GM21619 (cell line): ENCODE measurements around the gene OR6B3.

ENCODE experiments used
- ATAC-seq: cut with Tn5 transposase; IDR thresholded peaks from one replicate; pipeline ENCODE4 v1.9.1; 2021; ENCODE audit not compliant: unreplicated experiment

Gene OR6B3

GRCh38 chr2:240053173-240054155 lies at the start of gene OR6B3:
Gene OR6B3, minus strand, starts transcription at chr2:240053521.
- ATAC-seq: no peak

GRCh38 chr2:240098349-240098748 lies 45.0 kb upstream of the OR6B3 start:
- no peak for ATAC-seq

- no peak for ATAC-seq
Measured at GRCh38 chr2:240095556-240096523, 42.5 kb upstream of the OR6B3 start.

- ATAC-seq: no peak
Measured at GRCh38 chr2:240089306-240089705, 36.0 kb upstream of the OR6B3 start.

GRCh38 chr2:240086563-240086962 lies 33.2 kb upstream of the OR6B3 start:
- no peak for ATAC-seq

GRCh38 chr2:240078631-240079030 lies 25.3 kb upstream of the OR6B3 start:
- ATAC-seq: no peak

- no peak for ATAC-seq
Measured at GRCh38 chr2:240077442-240077841, 24.1 kb upstream of the OR6B3 start.

- no peak for ATAC-seq
Measured at GRCh38 chr2:240074545-240074944, 21.2 kb upstream of the OR6B3 start.

GRCh38 chr2:240070907-240071306 lies 17.6 kb upstream of the OR6B3 start:
- no peak for ATAC-seq

- no peak for ATAC-seq
Measured at GRCh38 chr2:240069829-240070228, 16.5 kb upstream of the OR6B3 start.

GRCh38 chr2:240068193-240068592 lies 14.9 kb upstream of the OR6B3 start:
- no peak for ATAC-seq

- ATAC-seq: no peak
Measured at GRCh38 chr2:240066489-240066888, 13.2 kb upstream of the OR6B3 start.

- no peak for ATAC-seq
Measured at GRCh38 chr2:240064898-240065297, 11.6 kb upstream of the OR6B3 start.

- no peak for ATAC-seq
Measured at GRCh38 chr2:240060977-240061591, 7.8 kb upstream of the OR6B3 start.

- no peak for ATAC-seq
Measured at GRCh38 chr2:240056678-240057077, 3.4 kb upstream of the OR6B3 start.

GRCh38 chr2:240055177-240055917 lies 2.0 kb upstream of the OR6B3 start:
- no peak for ATAC-seq

GRCh38 chr2:240052524-240052923 lies 797 bp downstream of the OR6B3 start:
- no peak for ATAC-seq

GRCh38 chr2:240051697-240052096 lies 1.6 kb downstream of the OR6B3 start:
- ATAC-seq: no peak

- ATAC-seq: no peak
Measured at GRCh38 chr2:240050278-240050677, 3.0 kb downstream of the OR6B3 start.

- no peak for ATAC-seq
Measured at GRCh38 chr2:240048237-240048636, 5.1 kb downstream of the OR6B3 start.
